ENCODE data around the gene DUSP12.

DUSP12 gene

DNA sequence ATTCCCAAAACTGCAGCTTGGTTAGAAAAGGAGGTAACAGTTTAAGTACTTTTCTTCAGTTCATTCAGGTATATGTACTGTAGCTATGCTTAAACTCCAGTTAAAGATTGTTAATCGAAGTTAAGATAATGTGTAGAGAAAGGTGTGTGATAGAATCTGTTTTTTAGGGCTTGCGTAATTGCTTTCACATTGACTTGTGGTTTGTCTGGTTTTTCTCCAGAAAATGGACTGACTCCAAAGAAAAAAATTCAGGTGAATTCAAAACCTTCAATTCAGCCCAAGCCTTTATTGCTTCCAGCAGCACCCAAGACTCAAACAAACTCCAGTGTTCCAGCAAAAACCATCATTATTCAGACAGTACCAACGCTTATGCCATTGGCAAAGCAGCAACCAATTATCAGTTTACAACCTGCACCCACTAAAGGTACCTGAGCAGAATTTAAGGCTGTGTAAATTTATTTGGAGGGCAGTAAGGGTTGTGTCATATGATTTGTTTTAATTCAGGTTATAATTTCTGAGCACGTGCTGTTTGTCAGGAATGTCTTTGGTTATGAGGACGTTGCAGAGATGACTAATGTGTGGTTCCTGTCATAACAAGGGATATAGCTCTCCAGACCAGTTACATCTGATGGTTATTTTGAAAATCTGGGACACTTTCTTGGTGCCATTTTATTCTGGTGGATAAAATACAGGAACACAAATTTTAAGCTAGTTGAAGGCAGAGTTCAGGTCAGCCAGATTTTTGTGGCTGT, 42.5 kb downstream of the DUSP12 start:
- Mint-ChIP-seq H3K27me3 (ENCODE audit: low read depth) (no peaks in the 10 kb centered on the region), H3K36me3 (ENCODE audit: low read depth) (peaks cover 45% of the 10 kb centered on the region), H3K27ac (no peak overlapping the region), H3K4me1 (peaks cover 4% of the 10 kb centered on the region), H3K9me3 (no peaks in the 10 kb centered on the region), H3K4me3 (no peak overlapping the region)
- TF ChIP-seq, protein P1, sequence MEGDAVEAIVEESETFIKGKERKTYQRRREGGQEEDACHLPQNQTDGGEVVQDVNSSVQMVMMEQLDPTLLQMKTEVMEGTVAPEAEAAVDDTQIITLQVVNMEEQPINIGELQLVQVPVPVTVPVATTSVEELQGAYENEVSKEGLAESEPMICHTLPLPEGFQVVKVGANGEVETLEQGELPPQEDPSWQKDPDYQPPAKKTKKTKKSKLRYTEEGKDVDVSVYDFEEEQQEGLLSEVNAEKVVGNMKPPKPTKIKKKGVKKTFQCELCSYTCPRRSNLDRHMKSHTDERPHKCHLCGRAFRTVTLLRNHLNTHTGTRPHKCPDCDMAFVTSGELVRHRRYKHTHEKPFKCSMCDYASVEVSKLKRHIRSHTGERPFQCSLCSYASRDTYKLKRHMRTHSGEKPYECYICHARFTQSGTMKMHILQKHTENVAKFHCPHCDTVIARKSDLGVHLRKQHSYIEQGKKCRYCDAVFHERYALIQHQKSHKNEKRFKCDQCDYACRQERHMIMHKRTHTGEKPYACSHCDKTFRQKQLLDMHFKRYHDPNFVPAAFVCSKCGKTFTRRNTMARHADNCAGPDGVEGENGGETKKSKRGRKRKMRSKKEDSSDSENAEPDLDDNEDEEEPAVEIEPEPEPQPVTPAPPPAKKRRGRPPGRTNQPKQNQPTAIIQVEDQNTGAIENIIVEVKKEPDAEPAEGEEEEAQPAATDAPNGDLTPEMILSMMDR (IDR thresholded peaks at IDR 0.05; ENCODE audit: unreplicated experiment in 3 of 3), result no peak

DNA sequence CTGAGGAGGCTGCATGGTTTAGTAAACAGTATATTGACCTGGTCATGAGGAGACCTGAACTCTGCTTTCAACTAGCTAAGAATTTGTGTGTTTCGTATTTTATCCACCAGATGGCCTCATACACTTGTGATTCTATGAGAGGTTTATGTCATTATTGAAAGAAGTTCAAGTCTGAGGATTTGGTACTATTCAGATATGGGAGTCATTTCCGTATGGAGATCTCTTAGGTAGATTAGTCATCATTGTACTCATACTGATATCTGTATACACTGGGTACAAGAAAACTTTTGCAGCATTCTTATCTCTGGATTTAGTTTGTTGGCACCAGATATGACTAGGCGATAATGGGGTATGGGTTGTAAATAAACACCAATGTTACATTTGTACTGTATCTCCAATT, 43.2 kb downstream of the DUSP12 start:
- no peak overlapping the region for H3K27ac Mint-ChIP-seq
- no peak overlapping the region for H3K4me3 Mint-ChIP-seq
- TF ChIP-seq, protein P1 (IDR thresholded peaks at IDR 0.05; ENCODE audit: unreplicated experiment in 3 of 3), result peak; percentile 62 to 70 (median 67)
- no peaks in the 10 kb centered on the region for H3K27me3 Mint-ChIP-seq (ENCODE audit: low read depth)
- H3K4me1 Mint-ChIP-seq, result peaks cover 4% of the 10 kb centered on the region
- peaks cover 47% of the 10 kb centered on the region for H3K36me3 Mint-ChIP-seq (ENCODE audit: low read depth)
- no peaks in the 10 kb centered on the region for H3K9me3 Mint-ChIP-seq

DNA sequence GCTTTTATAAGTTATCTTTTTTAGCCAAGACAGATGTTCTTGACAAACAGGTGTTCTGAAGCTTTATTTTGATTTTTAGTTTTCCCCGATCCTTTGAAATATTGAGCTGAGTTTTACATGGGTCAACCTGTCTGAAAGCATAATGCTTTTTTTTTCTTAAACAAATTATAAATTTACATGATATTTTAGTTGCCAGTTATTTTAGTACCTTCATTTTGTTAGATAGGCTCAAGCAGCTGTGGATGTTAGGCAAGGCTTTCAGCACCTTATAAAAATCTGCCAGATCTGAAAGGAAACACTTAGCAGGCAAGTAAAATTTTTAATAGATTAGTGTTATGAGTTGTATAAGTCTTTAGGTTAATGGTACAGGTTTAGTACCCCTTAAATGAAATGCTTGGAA, 50.2 kb downstream of the DUSP12 start:
- no peaks in the 10 kb centered on the region for H3K27me3 Mint-ChIP-seq (ENCODE audit: low read depth)
- H3K36me3 Mint-ChIP-seq (ENCODE audit: low read depth), result peaks cover 53% of the 10 kb centered on the region
- H3K9me3 Mint-ChIP-seq, result no peaks in the 10 kb centered on the region
- H3K4me1 Mint-ChIP-seq, result peaks cover 5% of the 10 kb centered on the region
- no peak overlapping the region for H3K27ac Mint-ChIP-seq
- no peak overlapping the region for H3K4me3 Mint-ChIP-seq
- TF ChIP-seq, protein P1 (IDR thresholded peaks at IDR 0.05; ENCODE audit: unreplicated experiment in 3 of 3), result no peak

DNA sequence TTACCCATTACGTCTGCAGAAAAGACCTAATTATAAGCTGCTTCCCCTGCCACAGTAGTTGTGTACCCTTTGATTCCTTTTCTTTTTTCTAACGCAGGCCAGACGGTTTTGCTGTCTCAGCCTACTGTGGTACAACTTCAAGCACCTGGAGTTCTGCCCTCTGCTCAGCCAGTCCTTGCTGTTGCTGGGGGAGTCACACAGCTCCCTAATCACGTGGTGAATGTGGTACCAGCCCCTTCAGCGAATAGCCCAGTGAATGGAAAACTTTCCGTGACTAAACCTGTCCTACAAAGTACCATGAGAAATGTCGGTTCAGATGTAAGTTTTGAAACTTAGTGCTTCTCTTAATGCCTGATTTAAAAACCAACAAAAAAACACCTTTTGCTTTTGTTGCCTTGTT, 52.4 kb downstream of the DUSP12 start:
- H3K27me3 Mint-ChIP-seq (ENCODE audit: low read depth), result no peaks in the 10 kb centered on the region
- H3K36me3 Mint-ChIP-seq (ENCODE audit: low read depth), result peaks cover 47% of the 10 kb centered on the region
- H3K4me3 Mint-ChIP-seq, result no peak overlapping the region
- H3K27ac Mint-ChIP-seq, result no peak overlapping the region
- peaks cover 21% of the 10 kb centered on the region for H3K4me1 Mint-ChIP-seq
- H3K9me3 Mint-ChIP-seq, result no peaks in the 10 kb centered on the region
- TF ChIP-seq, protein P1 (IDR thresholded peaks at IDR 0.05; ENCODE audit: unreplicated experiment in 3 of 3), result no peak

DNA sequence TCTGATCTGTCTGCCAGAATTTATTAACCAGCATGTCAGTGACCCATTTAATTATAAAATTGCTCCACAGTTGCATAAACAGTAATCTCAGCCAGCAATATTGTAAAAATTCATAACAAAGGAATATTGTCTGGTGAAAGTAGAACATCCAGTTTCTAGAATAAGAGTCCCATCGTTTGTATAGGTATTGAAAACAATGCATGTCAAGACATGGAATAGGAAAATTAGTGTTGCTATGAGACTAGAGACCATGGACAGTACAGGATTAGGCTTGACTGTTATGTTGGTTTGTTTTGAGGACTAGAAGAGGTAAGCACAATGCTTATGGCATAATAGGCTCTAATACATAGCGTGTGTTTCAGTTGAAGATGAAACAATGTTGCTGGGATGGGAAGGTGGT, 53.6 kb downstream of the DUSP12 start:
- no peaks in the 10 kb centered on the region for H3K9me3 Mint-ChIP-seq
- peak overlapping the region in 2 of 3 experiments; percentile 19 to 26 for H3K27ac Mint-ChIP-seq
- peaks cover 26% of the 10 kb centered on the region for H3K4me1 Mint-ChIP-seq
- TF ChIP-seq, protein P1 (IDR thresholded peaks at IDR 0.05; ENCODE audit: unreplicated experiment in 3 of 3), result no peak
- no peak overlapping the region for H3K4me3 Mint-ChIP-seq
- peaks cover 42% of the 10 kb centered on the region for H3K36me3 Mint-ChIP-seq (ENCODE audit: low read depth)
- no peaks in the 10 kb centered on the region for H3K27me3 Mint-ChIP-seq (ENCODE audit: low read depth)

Measured in nephron (organoid).